Measurements from ENCODE around the gene POLRMT.

The POLRMT gene

GRCh38 chr19:579111-579841 lies 54.1 kb downstream of the POLRMT start:
- no peak for DNase-seq (ENCODE audit: low read depth in 2 of 2)

- no peak for DNase-seq (ENCODE audit: low read depth in 2 of 2)
These were observed 55.6 kb downstream of the POLRMT start for GRCh38 chr19:577439-578392.

GRCh38 chr19:576768-577438 lies 56.4 kb downstream of the POLRMT start:
- no peak for DNase-seq (ENCODE audit: low read depth in 2 of 2)

- DNase-seq (ENCODE audit: low read depth in 2 of 2): no peak
These were observed 57.5 kb downstream of the POLRMT start for GRCh38 chr19:575527-576506.

- DNase-seq (ENCODE audit: low read depth in 2 of 2): no peak
These were observed 58.4 kb downstream of the POLRMT start for GRCh38 chr19:574658-575526.

GRCh38 chr19:573519-573825 lies 59.9 kb downstream of the POLRMT start:
- DNase-seq (ENCODE audit: low read depth in 2 of 2): no peak

- DNase-seq (ENCODE audit: low read depth in 2 of 2): no peak
These were observed 60.4 kb downstream of the POLRMT start for GRCh38 chr19:572743-573518.

GRCh38 chr19:572140-572742 lies 61.1 kb downstream of the POLRMT start, which contains the start of gene BSG:
BSG (plus strand) TSS chr19:572596; CDS start chr19:572635, 39 bp downstream.
- peak; percentile 93 to 97 for DNase-seq (ENCODE audit: low read depth in 2 of 2)

- no peak for DNase-seq (ENCODE audit: low read depth in 2 of 2)
These were observed 61.8 kb downstream of the POLRMT start for GRCh38 chr19:571566-571974.

- no peak for DNase-seq (ENCODE audit: low read depth in 2 of 2)
These were observed 62.3 kb downstream of the POLRMT start for GRCh38 chr19:570937-571565.

GRCh38 chr19:570251-570686 lies 63.1 kb downstream of the POLRMT start:
- no peak for DNase-seq (ENCODE audit: low read depth in 2 of 2)

- DNase-seq (ENCODE audit: low read depth in 2 of 2): no peak
These were observed 65.9 kb downstream of the POLRMT start for GRCh38 chr19:567296-567900.

Measured in stimulated activated CD4-positive, alpha-beta T cell treated with anti-CD3 and anti-CD28 coated beads, Interleukin-1b, Interleukin-23, amount 100 ng/mL, for 1 hour (primary cell).